ENCODE measurements around the gene TIRAP.

The TIRAP gene

DNA sequence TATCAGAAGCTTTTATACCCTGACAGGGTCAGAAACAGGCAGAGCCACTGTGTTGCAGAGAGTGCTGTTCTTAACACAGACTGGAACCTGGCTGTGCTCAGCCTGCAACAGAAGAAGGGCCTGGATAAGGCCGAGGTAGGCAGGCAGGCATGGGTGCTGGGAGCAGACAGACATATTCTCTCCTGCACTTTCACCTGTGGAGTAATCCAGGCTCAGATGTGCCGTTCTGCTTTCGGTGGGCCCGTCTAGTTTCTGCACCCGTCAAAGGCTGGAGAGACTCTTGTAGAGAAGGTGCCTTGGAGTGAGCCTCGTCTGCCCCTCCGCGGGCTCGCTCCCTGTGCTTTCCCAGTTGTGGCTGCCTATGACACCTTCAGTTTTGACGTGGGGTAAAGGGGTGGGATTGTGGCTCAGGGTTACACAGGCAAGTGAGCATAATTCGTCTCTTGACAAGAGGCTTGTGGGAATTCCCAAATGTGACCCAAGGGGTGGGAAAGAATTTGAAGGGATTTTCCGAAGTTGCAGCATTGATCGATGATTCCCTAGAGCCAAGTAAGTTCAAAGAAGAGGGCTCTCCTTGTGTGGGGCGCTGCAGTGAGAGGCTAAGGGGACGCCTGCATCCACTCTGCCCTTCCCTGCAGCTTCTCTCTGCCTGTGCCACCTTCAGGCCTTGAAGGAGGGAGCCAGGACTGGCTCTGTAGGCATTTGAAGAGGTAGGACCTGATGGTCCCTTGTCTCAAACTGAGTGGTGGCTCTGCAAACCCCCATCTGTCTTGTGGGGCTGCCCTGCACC is 56.4 kb downstream of the TIRAP start:
- ATAC-seq (no peak), DNase-seq (ENCODE audit: low spot score in 2 of 2) (no peak)
- peaks cover 65% of the 10 kb centered on the region for H3K36me3 Mint-ChIP-seq
- peak overlapping the region; percentile 40 for H3K27ac Mint-ChIP-seq
- H3K4me3 Mint-ChIP-seq = no peak overlapping the region
- H3K9me3 Mint-ChIP-seq = no peaks in the 10 kb centered on the region
- H3K4me1 Mint-ChIP-seq = peaks cover 33% of the 10 kb centered on the region

DNA sequence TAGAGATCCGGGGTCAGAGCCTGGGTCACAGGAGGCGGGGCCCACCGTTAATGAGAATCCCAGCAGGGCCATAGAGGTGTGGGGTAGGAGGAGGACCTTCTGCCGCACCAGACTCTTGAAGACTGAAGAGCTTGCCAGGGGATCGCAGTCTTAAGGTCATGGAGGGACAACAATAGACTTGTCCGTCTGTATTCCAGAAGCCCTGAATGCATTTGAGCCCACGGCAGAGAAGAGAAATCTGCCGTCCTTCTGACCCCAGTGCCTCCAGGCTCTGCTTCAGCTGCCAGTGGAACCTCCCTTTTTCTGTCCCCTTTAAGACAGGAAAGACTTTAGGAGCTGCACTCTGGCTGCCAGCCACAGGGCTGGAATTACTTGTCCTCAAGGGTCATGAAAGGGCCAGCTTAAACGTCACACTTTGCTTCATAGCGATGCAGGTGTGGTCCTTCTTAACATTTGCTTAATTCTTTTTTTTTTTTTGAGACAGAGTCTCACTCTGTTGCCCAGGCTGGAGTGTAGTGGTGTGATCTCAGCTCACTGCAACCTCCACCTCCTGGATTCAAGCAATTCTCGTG is 57.1 kb downstream of the TIRAP start:
- Mint-ChIP-seq H3K4me3 (no peak overlapping the region), H3K27ac (peak overlapping the region; percentile 40), H3K4me1 (peaks cover 28% of the 10 kb centered on the region), H3K36me3 (peaks cover 67% of the 10 kb centered on the region), H3K9me3 (no peaks in the 10 kb centered on the region)
- ATAC-seq (no peak), DNase-seq (ENCODE audit: low spot score in 2 of 2) (no peak)

DNA sequence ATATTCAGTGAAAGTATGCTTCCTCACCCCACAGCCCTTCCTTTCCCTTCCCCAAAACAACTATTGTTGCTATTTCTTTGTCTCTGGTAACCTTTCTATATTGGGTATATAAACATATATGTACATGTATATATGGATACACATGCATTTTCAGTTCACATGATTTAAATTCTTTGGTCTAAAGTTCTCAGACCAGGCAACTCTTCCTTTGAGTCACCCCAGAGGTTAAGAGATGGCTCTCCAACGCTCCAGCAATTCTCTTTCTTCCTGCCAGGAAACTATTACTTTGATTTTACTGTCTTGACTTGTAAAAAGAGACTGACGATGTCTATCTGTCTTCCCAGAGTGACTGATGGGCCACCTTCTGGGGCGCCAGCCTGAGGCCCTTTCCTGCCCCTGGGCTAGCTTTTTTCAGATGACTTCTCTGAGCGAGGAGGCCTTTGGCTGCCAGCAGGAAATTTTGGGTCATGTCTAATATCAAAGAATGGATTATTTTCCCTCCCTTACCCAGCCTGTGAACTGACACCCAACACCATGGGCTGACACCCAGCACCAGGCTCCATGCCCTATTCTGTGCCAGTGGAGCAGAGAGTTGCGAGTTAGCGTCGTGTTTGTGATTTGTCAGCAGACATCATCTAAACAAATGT is 58.2 kb downstream of the TIRAP start:
- ATAC-seq = no peak
- no peak for DNase-seq (ENCODE audit: low spot score in 2 of 2)
- Mint-ChIP-seq H3K36me3 (peaks cover 69% of the 10 kb centered on the region), H3K27ac (peak overlapping the region; percentile 43), H3K4me3 (no peak overlapping the region), H3K4me1 (peaks cover 26% of the 10 kb centered on the region), H3K9me3 (no peaks in the 10 kb centered on the region)

DNA sequence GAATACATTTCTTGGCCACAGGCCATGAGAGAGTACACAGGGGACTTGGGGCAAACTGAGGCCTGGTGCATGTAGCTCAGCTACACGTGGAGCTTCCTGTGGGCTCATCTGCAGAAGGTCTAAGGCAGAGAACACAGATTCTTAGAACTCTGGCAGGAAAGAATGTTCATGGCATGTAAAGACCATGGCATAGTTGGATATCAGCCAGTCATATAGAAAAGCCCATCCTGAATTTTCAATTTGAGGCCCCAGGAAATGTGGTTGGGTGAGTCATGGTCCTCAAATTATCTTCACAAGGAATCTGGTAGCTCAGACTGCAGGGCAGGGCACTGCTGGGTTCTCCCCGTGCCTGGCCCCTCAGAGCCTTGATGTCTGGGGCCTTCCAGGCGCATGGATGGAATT is 58.9 kb downstream of the TIRAP start:
- Mint-ChIP-seq H3K9me3 (no peaks in the 10 kb centered on the region), H3K4me3 (no peak overlapping the region), H3K36me3 (peaks cover 72% of the 10 kb centered on the region), H3K4me1 (peaks cover 28% of the 10 kb centered on the region), H3K27ac (peak overlapping the region; percentile 43)
- no peak for ATAC-seq
- no peak for DNase-seq (ENCODE audit: low spot score in 2 of 2)

DNA sequence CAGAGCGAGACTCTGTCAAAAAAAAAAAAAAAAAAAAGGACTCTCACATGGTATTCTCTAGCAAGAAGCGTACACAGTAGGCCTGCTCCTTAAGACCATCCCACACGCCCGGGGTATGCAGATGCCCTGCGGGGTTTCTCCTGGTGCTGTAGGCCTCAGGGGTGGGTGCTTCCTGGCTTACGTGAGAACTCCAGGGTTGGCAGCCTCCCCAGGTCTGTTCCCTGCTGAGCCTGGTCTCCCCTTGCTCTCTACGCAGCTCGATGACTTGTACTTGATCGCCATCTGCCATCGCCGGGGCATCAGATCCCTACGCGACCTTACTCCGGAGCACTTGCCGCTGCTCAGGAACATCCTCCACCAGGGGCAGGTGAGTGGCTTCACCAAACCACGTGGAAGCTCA is 60.2 kb downstream of the TIRAP start:
- ATAC-seq (no peak), DNase-seq (ENCODE audit: low spot score in 2 of 2) (no peak)
- Mint-ChIP-seq H3K27ac (peak overlapping the region; percentile 43), H3K36me3 (peaks cover 85% of the 10 kb centered on the region), H3K9me3 (no peaks in the 10 kb centered on the region), H3K4me3 (no peak overlapping the region), H3K4me1 (peaks cover 29% of the 10 kb centered on the region)
